Cardiac fibroblast (primary cell): ENCODE data around the gene SNAP25.

Experiments
- DNase-seq, 2 donors: peaks; one replicate each; pipeline versions ENCODE4 v3.0.0 to v3.0.0-alpha.2; 2010; ENCODE audit warnings: low read depth in 2 of 2
- H3K4me3 ChIP-seq, 2 donors: replicated peaks in 1 of 2; 1 replicate in 1 of 2; 2 replicates in 1 of 2; pipeline ENCODE4 v1.5.1; 2011; ENCODE audit warnings: low read depth in 2 of 2, low read length in 2 of 2, mild to moderate bottlenecking in 2 of 2, moderate library complexity in 1 of 2
- CTCF ChIP-seq: IDR thresholded peaks from one replicate; pipeline ENCODE4 v1.5.1; 2011; ENCODE audit warnings: low read depth, mild to moderate bottlenecking, low read length, inconsistent platforms

SNAP25 gene

GRCh38 chr20:10247440-10247839 is 28.8 kb downstream of the SNAP25 start:
- DNase-seq = no peak
- no peak overlapping the region for H3K4me3 ChIP-seq
- TF ChIP-seq CTCF = no peak

GRCh38 chr20:10249048-10249770 is 30.6 kb downstream of the SNAP25 start:
- no peak for DNase-seq
- TF ChIP-seq CTCF = no peak
- no peak overlapping the region for H3K4me3 ChIP-seq

GRCh38 chr20:10249822-10250221 is 31.2 kb downstream of the SNAP25 start:
- no peak overlapping the region for H3K4me3 ChIP-seq
- DNase-seq = no peak
- no peak for TF ChIP-seq CTCF

- H3K4me3 ChIP-seq = no peak overlapping the region
- no peak for DNase-seq
- no peak for TF ChIP-seq CTCF
Measured at GRCh38 chr20:10250902-10251301, 32.3 kb downstream of the SNAP25 start.

- no peak for DNase-seq
- no peak for TF ChIP-seq CTCF
- H3K4me3 ChIP-seq = no peak overlapping the region
Measured at GRCh38 chr20:10253780-10254179, 35.1 kb downstream of the SNAP25 start.

GRCh38 chr20:10255846-10256245 is 37.2 kb downstream of the SNAP25 start:
- TF ChIP-seq CTCF = no peak
- no peak for DNase-seq
- no peak overlapping the region for H3K4me3 ChIP-seq

- no peak for DNase-seq
- no peak overlapping the region for H3K4me3 ChIP-seq
- TF ChIP-seq CTCF = no peak
Measured at GRCh38 chr20:10259166-10259565, 40.5 kb downstream of the SNAP25 start.
